GM12878 (cell line): ENCODE data around the gene TMEM86B. TPM values are rescaled to one million over a fixed set of nuclear protein-coding genes. Genes with fewer than 3 reads are reported as not detected.
A peak's percentile ranks its signal among the peaks of the same experiment; 100 is the strongest.

Experiments
- ATAC-seq: fragments of 200-7000 bp; cut with Tn5 transposase; 3 replicates; pipeline ENCODE4 v1.9.1; 2020; ENCODE audit warnings: mild to moderate bottlenecking, moderate library complexity
- BruUV-seq: library from RNA; stranded (reverse); fragments of 400-500 nt; replicated peaks from 2 replicates; lab custom pipeline; 2021; lab: Mats Ljungman, UMichigan
- CTCF ChIA-PET: fragments of 300-600 bp; sonication (Branson Sonifier 250); formaldehyde crosslinking; extraction: SDS; loops from one replicate; lab custom pipeline; 2021; ENCODE audit warnings: inconsistent platforms; lab: Yijun Ruan, JAX
- POLR2A ChIA-PET: fragments of 350-600 bp; formaldehyde crosslinking; extraction: SDS; loops from one replicate; lab custom pipeline; 2021; ENCODE audit warnings: inconsistent platforms; lab: Charles Lee
- RAD21 ChIA-PET: fragments of 300-600 bp; sonication (Branson Sonifier 250); formaldehyde crosslinking; loops from one replicate; lab custom pipeline; 2023; ENCODE audit warnings: antibody characterized with exemption; ENCODE audit not compliant: unreplicated experiment; lab: Charles Lee
- SMC1A ChIA-PET: fragments of 300-600 bp; sonication (Branson Sonifier 250); formaldehyde crosslinking; loops from one replicate; lab custom pipeline; 2023; ENCODE audit not compliant: unreplicated experiment, uncharacterized antibody; lab: Charles Lee
- DNase-seq: peaks from one replicate; pipeline ENCODE4 v3.0.0-alpha.2; 2011; ENCODE audit warnings: low read depth, low spot score
- FAIRE-seq: peaks from 3 replicates; lab custom pipeline; 2011; peaks lifted over from hg19 to GRCh38; lab: Jason Lieb, UNC
- H2AFZ ChIP-seq: 2 replicates; pipeline ENCODE4 v1.6.0; 2011; ENCODE audit warnings: low read depth, low read length, control low read depth; ENCODE audit not compliant: control insufficient read depth
- H3K27ac ChIP-seq: 2 replicates; pipeline ENCODE4 v1.5.1; 2011; ENCODE audit warnings: control low read depth; ENCODE audit not compliant: control insufficient read depth, insufficient read depth
- H3K27me3 ChIP-seq, 2 experiments: replicated peaks in 1 of 2; 2 replicates each; pipeline versions ENCODE4 v1.6.0 to v1.6.1; 2011; ENCODE audit warnings: low read length in 1 of 2; ENCODE audit not compliant: control insufficient read depth in 2 of 2, insufficient read depth in 2 of 2
- H3K36me3 ChIP-seq, 2 experiments: 2 replicates each; pipeline ENCODE4 v1.5.1; 2011; ENCODE audit warnings: low read length in 1 of 2; ENCODE audit not compliant: control insufficient read depth in 2 of 2, insufficient read depth in 2 of 2
- H3K4me1 ChIP-seq: 2 replicates; pipeline ENCODE4 v1.6.1; 2011; ENCODE audit warnings: mild to moderate bottlenecking, low read length, moderate library complexity, mixed read lengths; ENCODE audit not compliant: control insufficient read depth, insufficient read depth
- H3K4me2 ChIP-seq: 2 replicates; pipeline ENCODE4 v1.6.0; 2011; ENCODE audit warnings: control low read depth; ENCODE audit not compliant: control insufficient read depth, insufficient read depth
- H3K4me3 ChIP-seq: fragments of 200-600 bp; sonication (generic); 2 replicates; pipeline ENCODE4 v1.5.1; 2016
- H3K79me2 ChIP-seq: 2 replicates; pipeline ENCODE4 v1.6.0; 2011; ENCODE audit warnings: low read length; ENCODE audit not compliant: control insufficient read depth, insufficient read depth
- H3K9ac ChIP-seq: 2 replicates; pipeline ENCODE4 v1.8.0; 2011; ENCODE audit warnings: low read length, control low read depth, mixed read lengths; ENCODE audit not compliant: control insufficient read depth, insufficient read depth
- H3K9me3 ChIP-seq: replicated peaks from 3 replicates; pipeline ENCODE4 v1.5.1; 2011; ENCODE audit warnings: mild to moderate bottlenecking, low read length; ENCODE audit not compliant: control insufficient read depth, insufficient read depth
- H4K20me1 ChIP-seq: 2 replicates; pipeline ENCODE4 v1.6.0; 2011; ENCODE audit not compliant: control insufficient read depth, insufficient read depth
- ASH2L ChIP-seq: fragments of 300-600, 200-600 bp; sonication (generic); IDR thresholded peaks from 2 replicates; pipeline ENCODE4 v1.6.1; 2017; ENCODE audit warnings: low read depth, mild to moderate bottlenecking, borderline replicate concordance
- ATF7 ChIP-seq: fragments of 450-650 bp; IDR thresholded peaks from 2 replicates; pipeline ENCODE4 v1.6.1; 2016; ENCODE audit warnings: low read depth, mild to moderate bottlenecking
- BMI1 ChIP-seq: fragments of 450-650 bp; IDR thresholded peaks from 2 replicates; pipeline ENCODE4 v1.6.1; 2016; ENCODE audit warnings: mild to moderate bottlenecking, moderate library complexity, borderline replicate concordance
- BRCA1 ChIP-seq: IDR thresholded peaks from 2 replicates; pipeline ENCODE4 v1.6.1; 2011; ENCODE audit warnings: low read depth, low read length, improper control_type of control experiment
- CBX5 ChIP-seq: sonication (generic); IDR thresholded peaks from 2 replicates; pipeline ENCODE4 v1.6.1; 2016; ENCODE audit warnings: low read depth, moderate library complexity, mild to moderate bottlenecking, inconsistent platforms
- GATAD2B ChIP-seq: fragments of 450-650 bp; conservative IDR thresholded peaks from 2 replicates; pipeline ENCODE4 v1.6.1; 2017; ENCODE audit warnings: low read depth, mild to moderate bottlenecking, moderate library complexity
- JUND ChIP-seq: IDR thresholded peaks from 2 replicates; pipeline ENCODE4 v1.6.1; 2012; ENCODE audit warnings: low read depth, mild to moderate bottlenecking, low read length, improper control_type of control experiment, moderate library complexity
- KLF5 ChIP-seq: fragments of 450-650 bp; IDR thresholded peaks from 2 replicates; pipeline ENCODE4 v1.6.1; 2014; ENCODE audit warnings: mild to moderate bottlenecking; ENCODE audit not compliant: partially characterized antibody
- RBBP5 ChIP-seq: fragments of 200-600 bp; sonication (generic); conservative IDR thresholded peaks from 2 replicates; pipeline ENCODE4 v1.6.1; 2016
- YY1 ChIP-seq: IDR thresholded peaks from 2 replicates; pipeline ENCODE4 v1.6.1; 2011; ENCODE audit warnings: low read depth, mild to moderate bottlenecking, low read length
- WGBS: methylation state at CpG from one replicate; pipeline ENCODE4 v1.1.6; 2016; ENCODE audit warnings: low lambda C conversion rate; ENCODE audit not compliant: insufficient replicate concordance, insufficient coverage; ENCODE audit errors: missing lambda C conversion rate; 5-methylcytosine and 5-hydroxymethylcytosine counted together
- in situ Hi-C: fragments of 300-500 bp; cut with MboI; formaldehyde crosslinking; loops from 9 replicates; pipeline ENCODE4 v1.14.3; 2018; ENCODE audit warnings: mixed read lengths
- intact Hi-C: fragments of 100-400 bp; cut with micrococcal nuclease; formaldehyde crosslinking; loops from one replicate; pipeline ENCODE4 v1.14.2; 2022; ENCODE audit not compliant: unreplicated experiment
- polyA plus RNA-seq, 11 experiments: library from polyadenylated mRNA; depleted of rRNA in 4 of 11; unstranded in 6 of 11; stranded (reverse) in 5 of 11; fragments of >200 nt; fragmentation: Nextera tagmentation in 4 of 11; fragmentation: Illumina TruSeq in 1 of 11; extraction: Ambion mirVana in 4 of 11; extraction: Trizol in 1 of 11; gene quantifications; 1 replicate in 1 of 11; 2 replicates in 10 of 11; pipeline versions ENCODE4 v1.2.1 to v1.2.3, GENCODE V29; 2011 to 2016; ENCODE audit warnings: inconsistent platforms in 2 of 11, missing spikeins in 2 of 11, low read depth in 1 of 11
- total RNA-seq, 4 experiments: library from RNA; depleted of rRNA in 3 of 4; stranded (reverse); fragments of >200 nt in 3 of 4; fragmentation: Illumina TruSeq in 1 of 4; extraction: Trizol in 1 of 4; gene quantifications; 2 replicates each; pipeline versions ENCODE4 v1.2.1 to v1.2.3, GENCODE V29; 2013 to 2021
- TF ChIP-seq, protein P1 (sequence below): IDR thresholded peaks from 2 replicates; pipeline ENCODE4 v1.6.1; 2012; ENCODE audit warnings: mild to moderate bottlenecking, low read depth, low read length
- TF ChIP-seq, protein P2 (sequence below): fragments of 450-650 bp; IDR thresholded peaks from 2 replicates; pipeline ENCODE4 v1.6.1; 2017; ENCODE audit warnings: borderline replicate concordance
- TF ChIP-seq, protein P3 (sequence below): IDR thresholded peaks from 2 replicates; pipeline ENCODE4 v1.6.1; 2012; ENCODE audit warnings: low read depth, low read length, improper control_type of control experiment
- TF ChIP-seq, protein P4 (sequence below): fragments of 450-650 bp; IDR thresholded peaks from 2 replicates; pipeline ENCODE4 v1.6.1; 2016; ENCODE audit warnings: mild to moderate bottlenecking

The TMEM86B gene
- total and polyA plus RNA-seq, 10 of the 15 experiments (the other 5 are each of a cell fraction or from before 2014, with no cell fraction given) = 0.26 to 10.6 (median 1.8) TPM

DNA sequence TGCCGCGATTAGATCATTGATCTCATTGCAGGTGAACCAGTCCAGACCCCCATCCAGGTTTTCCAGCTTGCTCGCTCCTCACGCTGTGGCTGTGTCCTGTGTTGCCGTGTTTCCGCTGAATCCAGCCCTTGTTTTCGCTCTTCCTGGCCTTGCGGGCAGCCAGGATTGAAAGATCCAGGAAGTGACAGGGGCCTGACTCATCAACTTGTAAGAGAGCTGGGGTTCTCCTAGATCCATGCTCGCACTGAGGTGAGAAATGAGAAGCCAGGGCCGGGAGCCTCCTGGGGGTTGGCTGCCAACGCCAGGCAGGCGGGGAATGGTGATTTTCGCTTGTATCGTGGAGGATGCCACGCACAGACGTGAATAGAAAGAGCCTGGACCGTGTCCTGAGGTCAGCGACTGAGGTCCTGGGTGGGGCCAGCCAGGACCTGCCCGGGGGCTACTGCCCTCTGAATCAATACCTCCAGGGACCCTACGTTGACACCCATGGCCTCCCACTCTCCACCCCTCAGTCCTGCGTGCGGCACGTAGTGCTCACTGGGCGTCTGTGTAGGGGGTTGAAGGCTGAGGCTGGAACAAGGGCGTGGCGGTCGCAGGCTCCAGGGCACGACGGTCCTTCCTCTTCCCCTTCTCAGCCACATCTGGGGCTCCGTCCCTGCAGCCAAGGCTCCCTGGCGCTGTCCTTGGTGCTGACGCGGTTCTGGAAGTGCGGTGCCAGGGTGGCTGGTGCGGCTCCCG is 11.9 kb downstream of the TMEM86B start (continued):
- TF ChIP-seq, protein P1, sequence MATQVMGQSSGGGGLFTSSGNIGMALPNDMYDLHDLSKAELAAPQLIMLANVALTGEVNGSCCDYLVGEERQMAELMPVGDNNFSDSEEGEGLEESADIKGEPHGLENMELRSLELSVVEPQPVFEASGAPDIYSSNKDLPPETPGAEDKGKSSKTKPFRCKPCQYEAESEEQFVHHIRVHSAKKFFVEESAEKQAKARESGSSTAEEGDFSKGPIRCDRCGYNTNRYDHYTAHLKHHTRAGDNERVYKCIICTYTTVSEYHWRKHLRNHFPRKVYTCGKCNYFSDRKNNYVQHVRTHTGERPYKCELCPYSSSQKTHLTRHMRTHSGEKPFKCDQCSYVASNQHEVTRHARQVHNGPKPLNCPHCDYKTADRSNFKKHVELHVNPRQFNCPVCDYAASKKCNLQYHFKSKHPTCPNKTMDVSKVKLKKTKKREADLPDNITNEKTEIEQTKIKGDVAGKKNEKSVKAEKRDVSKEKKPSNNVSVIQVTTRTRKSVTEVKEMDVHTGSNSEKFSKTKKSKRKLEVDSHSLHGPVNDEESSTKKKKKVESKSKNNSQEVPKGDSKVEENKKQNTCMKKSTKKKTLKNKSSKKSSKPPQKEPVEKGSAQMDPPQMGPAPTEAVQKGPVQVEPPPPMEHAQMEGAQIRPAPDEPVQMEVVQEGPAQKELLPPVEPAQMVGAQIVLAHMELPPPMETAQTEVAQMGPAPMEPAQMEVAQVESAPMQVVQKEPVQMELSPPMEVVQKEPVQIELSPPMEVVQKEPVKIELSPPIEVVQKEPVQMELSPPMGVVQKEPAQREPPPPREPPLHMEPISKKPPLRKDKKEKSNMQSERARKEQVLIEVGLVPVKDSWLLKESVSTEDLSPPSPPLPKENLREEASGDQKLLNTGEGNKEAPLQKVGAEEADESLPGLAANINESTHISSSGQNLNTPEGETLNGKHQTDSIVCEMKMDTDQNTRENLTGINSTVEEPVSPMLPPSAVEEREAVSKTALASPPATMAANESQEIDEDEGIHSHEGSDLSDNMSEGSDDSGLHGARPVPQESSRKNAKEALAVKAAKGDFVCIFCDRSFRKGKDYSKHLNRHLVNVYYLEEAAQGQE = peak; percentile 94
- no peak for TF ChIP-seq JUND
- TF ChIP-seq RBBP5 = no peak
- TF ChIP-seq CBX5 = no peak
- TF ChIP-seq, protein P2, sequence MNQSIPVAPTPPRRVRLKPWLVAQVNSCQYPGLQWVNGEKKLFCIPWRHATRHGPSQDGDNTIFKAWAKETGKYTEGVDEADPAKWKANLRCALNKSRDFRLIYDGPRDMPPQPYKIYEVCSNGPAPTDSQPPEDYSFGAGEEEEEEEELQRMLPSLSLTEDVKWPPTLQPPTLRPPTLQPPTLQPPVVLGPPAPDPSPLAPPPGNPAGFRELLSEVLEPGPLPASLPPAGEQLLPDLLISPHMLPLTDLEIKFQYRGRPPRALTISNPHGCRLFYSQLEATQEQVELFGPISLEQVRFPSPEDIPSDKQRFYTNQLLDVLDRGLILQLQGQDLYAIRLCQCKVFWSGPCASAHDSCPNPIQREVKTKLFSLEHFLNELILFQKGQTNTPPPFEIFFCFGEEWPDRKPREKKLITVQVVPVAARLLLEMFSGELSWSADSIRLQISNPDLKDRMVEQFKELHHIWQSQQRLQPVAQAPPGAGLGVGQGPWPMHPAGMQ = no peak

DNA sequence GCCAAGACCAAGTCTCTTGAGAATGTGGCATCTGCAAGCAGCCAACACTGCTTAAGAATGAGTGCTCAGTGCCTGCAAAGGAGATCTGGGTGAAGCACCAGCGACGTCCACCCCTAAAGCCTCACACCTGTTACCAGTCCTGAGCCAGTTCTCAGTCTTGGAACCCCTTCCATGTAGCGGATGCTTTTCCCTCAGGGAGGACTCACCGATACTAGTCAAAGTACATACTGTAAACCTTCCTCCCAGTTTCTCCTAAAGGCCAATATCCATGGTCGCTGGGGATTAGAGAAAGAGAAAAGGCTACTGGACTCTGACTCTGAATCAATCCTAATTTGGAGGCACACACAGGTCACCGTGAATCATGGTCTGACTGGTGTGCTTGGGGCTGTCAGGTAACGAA is 15.0 kb downstream of the TMEM86B start:
- ChIA-PET POLR2A (no interaction called here), RAD21 (interaction anchor here (0.6 to 1.2 kb wide), 3 partner anchors 46 to 204 kb away, joined by 3 to 5 read pairs (median 3); no protein-coding TSS in a partner anchor), CTCF (interaction anchor here (0.6 to 0.9 kb wide), 3 partner anchors 10 to 200 kb away, joined by 3 read pairs; partner anchors contain the start of gene HSPBP1), SMC1A (interaction anchor here (1.4 kb wide), 1 partner anchor 206 kb away, joined by 3 read pairs; no protein-coding TSS in a partner anchor)
- no peaks in the 10 kb centered on the region for H3K4me1 ChIP-seq
- no peaks in the 10 kb centered on the region for H4K20me1 ChIP-seq
- H2AFZ ChIP-seq = no peak overlapping the region
- no peak overlapping the region for H3K4me2 ChIP-seq
- intact Hi-C loops = no loop called here
- in situ Hi-C loops = loop anchor here (5.0 kb wide), 1 partner anchor 204 kb away; no protein-coding TSS in a partner anchor
- no peak overlapping the region for H3K9ac ChIP-seq
- TF ChIP-seq GATAD2B = no peak
- no peak for TF ChIP-seq ATF7
- TF ChIP-seq, protein P3, sequence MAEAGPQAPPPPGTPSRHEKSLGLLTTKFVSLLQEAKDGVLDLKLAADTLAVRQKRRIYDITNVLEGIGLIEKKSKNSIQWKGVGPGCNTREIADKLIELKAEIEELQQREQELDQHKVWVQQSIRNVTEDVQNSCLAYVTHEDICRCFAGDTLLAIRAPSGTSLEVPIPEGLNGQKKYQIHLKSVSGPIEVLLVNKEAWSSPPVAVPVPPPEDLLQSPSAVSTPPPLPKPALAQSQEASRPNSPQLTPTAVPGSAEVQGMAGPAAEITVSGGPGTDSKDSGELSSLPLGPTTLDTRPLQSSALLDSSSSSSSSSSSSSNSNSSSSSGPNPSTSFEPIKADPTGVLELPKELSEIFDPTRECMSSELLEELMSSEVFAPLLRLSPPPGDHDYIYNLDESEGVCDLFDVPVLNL = no peak
- TF ChIP-seq KLF5 = no peak
- no peak for TF ChIP-seq YY1
- TF ChIP-seq, protein P4, sequence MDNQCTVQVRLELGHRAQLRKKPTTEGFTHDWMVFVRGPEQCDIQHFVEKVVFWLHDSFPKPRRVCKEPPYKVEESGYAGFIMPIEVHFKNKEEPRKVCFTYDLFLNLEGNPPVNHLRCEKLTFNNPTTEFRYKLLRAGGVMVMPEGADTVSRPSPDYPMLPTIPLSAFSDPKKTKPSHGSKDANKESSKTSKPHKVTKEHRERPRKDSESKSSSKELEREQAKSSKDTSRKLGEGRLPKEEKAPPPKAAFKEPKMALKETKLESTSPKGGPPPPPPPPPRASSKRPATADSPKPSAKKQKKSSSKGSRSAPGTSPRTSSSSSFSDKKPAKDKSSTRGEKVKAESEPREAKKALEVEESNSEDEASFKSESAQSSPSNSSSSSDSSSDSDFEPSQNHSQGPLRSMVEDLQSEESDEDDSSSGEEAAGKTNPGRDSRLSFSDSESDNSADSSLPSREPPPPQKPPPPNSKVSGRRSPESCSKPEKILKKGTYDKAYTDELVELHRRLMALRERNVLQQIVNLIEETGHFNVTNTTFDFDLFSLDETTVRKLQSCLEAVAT = no peak
- no peak for TF ChIP-seq BMI1
- TF ChIP-seq ASH2L = no peak
- TF ChIP-seq BRCA1 = no peak
- FAIRE-seq (no peak), DNase-seq (no peak), ATAC-seq (no peak)
- H3K9me3 ChIP-seq = peaks cover 3% of the 10 kb centered on the region; the same call in 1 of the 3 replicates
- no TSS peak for BruUV-seq
- H3K4me3 ChIP-seq = no peak overlapping the region
- no peaks in the 10 kb centered on the region for H3K36me3 ChIP-seq
- H3K27me3 ChIP-seq = no peaks in the 10 kb centered on the region
- WGBS = 68% methylated on average over 7 of the region's 7 CpGs
- H3K27ac ChIP-seq = no peak overlapping the region
- H3K79me2 ChIP-seq = no peaks in the 10 kb centered on the region
